Retinal pigment epithelial cell (primary cell): ENCODE measurements around the gene CNOT2.

Experiments used
- DNase-seq: peaks from one replicate; pipeline ENCODE4 v3.0.0-alpha.2; 2010; ENCODE audit warnings: low read depth
- H3K4me3 ChIP-seq: 2 replicates; pipeline ENCODE4 v1.5.1; 2011; ENCODE audit warnings: mild to moderate bottlenecking, low read length, control low read depth, moderate library complexity
- TF ChIP-seq, protein P1 (sequence below): conservative IDR thresholded peaks from 2 replicates; pipeline ENCODE4 v1.5.1; 2011; ENCODE audit warnings: low read depth, low read length, control low read depth, inconsistent platforms

CNOT2 gene

DNA sequence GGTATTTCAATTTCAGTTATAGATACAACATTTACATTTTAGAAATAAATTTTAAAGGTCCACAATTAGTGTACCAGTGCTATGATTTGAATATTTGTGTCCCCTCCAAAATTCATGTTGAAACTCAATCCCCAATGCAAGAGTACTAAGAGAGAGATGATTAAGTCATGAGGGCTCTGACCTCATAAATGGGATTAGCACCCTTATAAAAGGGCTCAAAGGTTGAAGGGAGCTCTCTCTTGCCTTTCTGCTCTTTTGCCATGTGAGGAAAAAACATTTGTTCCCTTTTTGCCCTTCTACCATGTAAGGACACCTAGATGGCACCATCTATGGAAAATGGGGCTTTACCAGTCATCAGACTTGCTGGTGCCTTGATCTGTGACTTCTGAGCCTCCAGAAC is 25.8 kb upstream of the CNOT2 start:
- H3K4me3 ChIP-seq, result no peak overlapping the region
- DNase-seq, result no peak
- TF ChIP-seq, protein P1, sequence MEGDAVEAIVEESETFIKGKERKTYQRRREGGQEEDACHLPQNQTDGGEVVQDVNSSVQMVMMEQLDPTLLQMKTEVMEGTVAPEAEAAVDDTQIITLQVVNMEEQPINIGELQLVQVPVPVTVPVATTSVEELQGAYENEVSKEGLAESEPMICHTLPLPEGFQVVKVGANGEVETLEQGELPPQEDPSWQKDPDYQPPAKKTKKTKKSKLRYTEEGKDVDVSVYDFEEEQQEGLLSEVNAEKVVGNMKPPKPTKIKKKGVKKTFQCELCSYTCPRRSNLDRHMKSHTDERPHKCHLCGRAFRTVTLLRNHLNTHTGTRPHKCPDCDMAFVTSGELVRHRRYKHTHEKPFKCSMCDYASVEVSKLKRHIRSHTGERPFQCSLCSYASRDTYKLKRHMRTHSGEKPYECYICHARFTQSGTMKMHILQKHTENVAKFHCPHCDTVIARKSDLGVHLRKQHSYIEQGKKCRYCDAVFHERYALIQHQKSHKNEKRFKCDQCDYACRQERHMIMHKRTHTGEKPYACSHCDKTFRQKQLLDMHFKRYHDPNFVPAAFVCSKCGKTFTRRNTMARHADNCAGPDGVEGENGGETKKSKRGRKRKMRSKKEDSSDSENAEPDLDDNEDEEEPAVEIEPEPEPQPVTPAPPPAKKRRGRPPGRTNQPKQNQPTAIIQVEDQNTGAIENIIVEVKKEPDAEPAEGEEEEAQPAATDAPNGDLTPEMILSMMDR, result no peak

GRCh38 chr12:70221626-70222025 is 21.6 kb upstream of the CNOT2 start:
- H3K4me3 ChIP-seq, result no peak overlapping the region
- DNase-seq, result no peak
- TF ChIP-seq, protein P1, result no peak

GRCh38 chr12:70227911-70228310 is 15.3 kb upstream of the CNOT2 start:
- H3K4me3 ChIP-seq, result no peak overlapping the region
- no peak for DNase-seq
- TF ChIP-seq, protein P1, result no peak

GRCh38 chr12:70230934-70231606 is 12.2 kb upstream of the CNOT2 start:
- no peak for DNase-seq
- TF ChIP-seq, protein P1, result no peak
- no peak overlapping the region for H3K4me3 ChIP-seq

DNA sequence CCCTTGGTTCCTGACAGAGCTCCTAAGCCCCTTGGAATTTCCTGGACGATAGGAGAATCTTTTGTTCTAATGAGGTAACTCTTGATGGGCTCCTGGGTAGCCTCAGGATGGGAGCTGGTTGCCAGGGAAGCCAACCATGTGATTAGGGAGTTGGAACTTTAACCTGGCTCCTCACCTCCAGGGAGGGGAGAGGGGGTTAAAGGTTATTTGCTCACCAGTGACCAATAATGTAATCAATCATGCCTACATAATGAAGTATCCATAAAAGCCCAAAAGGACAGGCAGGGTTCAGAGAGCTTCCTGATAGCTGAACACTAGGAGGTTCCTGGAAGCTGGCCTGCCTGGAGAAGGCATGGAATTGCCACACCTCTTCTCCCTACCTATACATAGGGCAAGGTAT is 6.2 kb upstream of the CNOT2 start:
- no peak for DNase-seq
- TF ChIP-seq, protein P1, result no peak
- H3K4me3 ChIP-seq, result no peak overlapping the region

GRCh38 chr12:70240673-70241072 is 2.6 kb upstream of the CNOT2 start:
- DNase-seq, result no peak
- TF ChIP-seq, protein P1, result no peak
- H3K4me3 ChIP-seq, result no peak overlapping the region

- H3K4me3 ChIP-seq, result peak overlapping the region; percentile 90
- TF ChIP-seq, protein P1, result no peak
- no peak for DNase-seq
Observed at GRCh38 chr12:70241845-70242244, 1.4 kb upstream of the CNOT2 start.
